HepG2 (cell line): ENCODE measurements around the gene FAT2. TPM values are rescaled to one million over a fixed set of nuclear protein-coding genes. Genes with fewer than 3 reads are reported as not detected.

Experiments used
- AHDC1 ChIP-seq: sonication (generic); formaldehyde crosslinking; IDR thresholded peaks from 2 replicates; pipeline ENCODE4 v1.5.1; 2020; ENCODE audit warnings: mild to moderate bottlenecking, missing genetic modification reagents, borderline replicate concordance
- ARID5B ChIP-seq: IDR thresholded peaks from 2 replicates; pipeline ENCODE4 v1.4.0; 2020; ENCODE audit warnings: mild to moderate bottlenecking, missing genetic modification reagents
- JUN ChIP-seq: sonication (generic); formaldehyde crosslinking; IDR thresholded peaks from 2 replicates; pipeline ENCODE4 v1.4.0; 2020; ENCODE audit warnings: mild to moderate bottlenecking, missing genetic modification reagents
- MIER3 ChIP-seq: IDR thresholded peaks from 2 replicates; pipeline ENCODE4 v1.6.1; 2016; ENCODE audit warnings: missing compliant biosample characterization, borderline replicate concordance
- RCOR2 ChIP-seq: IDR thresholded peaks from 2 replicates; pipeline ENCODE4 v1.6.1; 2016; ENCODE audit warnings: missing biosample characterization, missing genetic modification reagents
- SIX1 ChIP-seq: sonication (generic); formaldehyde crosslinking; IDR thresholded peaks from 2 replicates; pipeline ENCODE4 v1.4.0; 2020; ENCODE audit warnings: missing genetic modification reagents, borderline replicate concordance
- SKI ChIP-seq: fragments of 450-650 bp; IDR thresholded peaks from one replicate; pipeline ENCODE4 v1.6.1; 2018; ENCODE audit warnings: mild to moderate bottlenecking; ENCODE audit not compliant: partially characterized antibody
- SOX6 ChIP-seq, 2 experiments: fragments of 450-650 bp in 1 of 2; sonication (generic) in 1 of 2; formaldehyde crosslinking in 1 of 2; IDR thresholded peaks; 2 replicates each; pipeline versions ENCODE4 v1.4.0 to v1.6.1; 2017 to 2020; ENCODE audit warnings: antibody characterized with exemption in 1 of 2, mild to moderate bottlenecking in 1 of 2, missing genetic modification reagents in 1 of 2
- ZBTB43 ChIP-seq: sonication (generic); formaldehyde crosslinking; conservative IDR thresholded peaks from 2 replicates; pipeline ENCODE4 v1.4.0; 2020; ENCODE audit warnings: missing genetic modification reagents
- ZNF501 ChIP-seq: sonication (generic); formaldehyde crosslinking; IDR thresholded peaks from 2 replicates; pipeline ENCODE4 v1.5.1; 2020; ENCODE audit warnings: mild to moderate bottlenecking, moderate library complexity, missing genetic modification reagents
- ZNF503 ChIP-seq: sonication (generic); formaldehyde crosslinking; IDR thresholded peaks from 2 replicates; pipeline ENCODE4 v1.4.0; 2020; ENCODE audit warnings: missing genetic modification reagents
- ZNF614 ChIP-seq: IDR thresholded peaks from 2 replicates; pipeline ENCODE4 v1.6.1; 2018; ENCODE audit warnings: missing biosample characterization, missing genetic modification reagents, inconsistent platforms, borderline replicate concordance
- ZNF674 ChIP-seq: sonication (generic); formaldehyde crosslinking; IDR thresholded peaks from 2 replicates; pipeline ENCODE4 v1.5.0; 2020; ENCODE audit warnings: low read depth, mild to moderate bottlenecking, missing genetic modification reagents
- ZNF777 ChIP-seq: sonication (generic); formaldehyde crosslinking; IDR thresholded peaks from 2 replicates; pipeline ENCODE4 v1.4.0; 2020; ENCODE audit warnings: missing genetic modification reagents
- ZNF792 ChIP-seq: IDR thresholded peaks from 2 replicates; pipeline ENCODE4 v1.6.1; 2016
- polyA plus RNA-seq, 8 experiments: library from polyadenylated mRNA; depleted of rRNA in 3 of 8; stranded (reverse) in 7 of 8; unstranded in 1 of 8; fragments of >200 nt; fragmentation: Illumina TruSeq in 4 of 8; extraction: Trizol in 4 of 8; gene quantifications; 2 replicates each; pipeline versions ENCODE4 v1.2.1 to v1.2.3, GENCODE V29; 2011 to 2016; ENCODE audit warnings: low read depth in 4 of 8, missing spikeins in 1 of 8, mixed read lengths in 1 of 8; ENCODE audit not compliant: insufficient read depth in 1 of 8
- total RNA-seq, 5 experiments: library from RNA; depleted of rRNA; stranded (reverse); fragments of >200 nt; fragmentation: Illumina TruSeq; extraction: Trizol; gene quantifications; 2 replicates each; pipeline ENCODE4 v1.2.3, GENCODE V29; 2016; ENCODE audit warnings: low read depth in 1 of 5

The FAT2 gene
- total and polyA plus RNA-seq, 2 of the 13 experiments (the other 11 are each of a cell fraction or from before 2014, with no cell fraction given) = not detected

- TF ChIP-seq ZNF503 (CRISPR knock-in tag) = peak; percentile 88
- TF ChIP-seq ZNF501 (CRISPR knock-in tag) = no peak
- 0 out of 2 replicates have a peak, but pooled peaks have one; percentile 48 for TF ChIP-seq MIER3 (CRISPR knock-in tag)
- TF ChIP-seq SIX1 (CRISPR knock-in tag) = peak; percentile 89; the same call in 1 of the 2 replicates
- peak; percentile 96 for TF ChIP-seq SKI
- peak; percentile 84 for TF ChIP-seq JUN
- TF ChIP-seq ZNF614 (CRISPR knock-in tag) = peak; percentile 62; the same call in 1 of the 2 replicates
- TF ChIP-seq AHDC1 = peak; percentile 83; the same call in 1 of the 2 replicates
- no peak for TF ChIP-seq ZNF674 (CRISPR knock-in tag)
- no peak for TF ChIP-seq ZBTB43 (CRISPR knock-in tag)
- no peak for TF ChIP-seq ZNF777 (CRISPR knock-in tag)
- peak; percentile 78 for TF ChIP-seq RCOR2
- TF ChIP-seq ZNF792 (CRISPR knock-in tag) = peak; percentile 53; the same call in 1 of the 2 replicates
- no peak for TF ChIP-seq SOX6 (IDR thresholded peaks at IDR 0.05)
- TF ChIP-seq SOX6 (CRISPR knock-in tag; IDR thresholded peaks at IDR 0.05) = peak; percentile 96
- TF ChIP-seq ARID5B (CRISPR knock-in tag) = peak; percentile 97
Measured at GRCh38 chr5:151617841-151618710, 26.9 kb upstream of the FAT2 start (continued).
